Measurements from ENCODE around the gene VPS16.

GRCh38 chr20:2814587-2815051 is 25.9 kb upstream of the VPS16 start, which contains the start of gene C20orf141:
- no peak for TF ChIP-seq CTCF (IDR thresholded peaks at IDR 0.05; ENCODE audit: low read depth, low read length)
- no peak for TF ChIP-seq EZH2phosphoT487 (IDR thresholded peaks at IDR 0.05; ENCODE audit: low read depth)

Measured in OCI-LY3 (cell line).